Measurements from ENCODE around the gene MARK2. TPM values are rescaled to one million over a fixed set of nuclear protein-coding genes. Genes with fewer than 3 reads are reported as not detected.

The MARK2 gene
- total RNA-seq, 2 experiments from 2014 or later: 23.3 to 24.5 TPM

DNA sequence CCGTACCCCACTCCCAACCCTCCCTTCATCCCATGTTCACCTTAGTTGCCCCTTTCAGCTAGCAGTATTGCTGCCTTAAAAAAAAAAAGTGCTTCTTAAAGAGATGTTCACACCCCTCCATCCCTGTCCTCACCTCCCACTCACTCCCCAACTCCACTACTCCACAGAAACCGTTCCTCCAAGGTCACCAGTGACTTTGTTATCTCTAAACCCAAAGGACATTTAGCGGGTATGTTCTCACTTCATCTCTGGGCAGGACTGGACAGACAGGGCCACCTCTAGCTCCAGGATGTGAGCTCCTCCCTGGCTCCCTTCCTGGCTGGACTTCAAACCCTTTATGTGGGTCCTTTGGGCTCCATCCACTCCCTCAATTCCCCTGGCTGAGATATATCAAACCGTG, 84.4 kb downstream of the MARK2 start:
- H3K27me3 Mint-ChIP-seq: no peaks in the 10 kb centered on the region
- H3K9me3 Mint-ChIP-seq: no peaks in the 10 kb centered on the region

DNA sequence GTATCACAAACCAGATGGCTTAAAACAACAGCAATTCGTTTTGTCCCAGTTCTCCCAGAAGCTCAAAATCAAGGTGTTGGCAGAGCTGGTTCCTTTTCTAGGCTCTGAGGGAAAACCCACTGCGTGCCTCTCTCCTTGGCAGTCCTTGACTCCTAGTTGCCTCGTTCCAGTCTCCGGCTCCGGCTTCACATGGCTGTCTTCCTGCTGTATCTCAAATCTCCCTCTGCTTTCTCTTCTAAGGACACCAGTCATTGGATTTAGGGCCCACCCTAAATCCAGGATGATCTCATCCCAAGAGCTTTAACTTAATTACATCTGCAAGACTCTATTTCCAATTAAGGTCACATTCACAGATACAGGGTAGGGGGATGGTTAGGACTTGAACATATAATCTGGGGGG, 90.7 kb downstream of the MARK2 start:
- ATAC-seq (no peak), DNase-seq (no peak)
- ChIA-PET POLR2A (interaction anchor here (0.7 to 1.0 kb wide), 2 partner anchors 8 to 20 kb away, joined by 3 read pairs; no protein-coding TSS in a partner anchor), CTCF (interaction anchor here (0.9 to 1.7 kb wide), 4 partner anchors 8 to 93 kb away, joined by 3 to 8 read pairs (median 4); partner anchors contain the start of gene RCOR2)
- H3K4me1 Mint-ChIP-seq (ENCODE audit: low read depth): no peaks in the 10 kb centered on the region
- TF ChIP-seq, protein P1, sequence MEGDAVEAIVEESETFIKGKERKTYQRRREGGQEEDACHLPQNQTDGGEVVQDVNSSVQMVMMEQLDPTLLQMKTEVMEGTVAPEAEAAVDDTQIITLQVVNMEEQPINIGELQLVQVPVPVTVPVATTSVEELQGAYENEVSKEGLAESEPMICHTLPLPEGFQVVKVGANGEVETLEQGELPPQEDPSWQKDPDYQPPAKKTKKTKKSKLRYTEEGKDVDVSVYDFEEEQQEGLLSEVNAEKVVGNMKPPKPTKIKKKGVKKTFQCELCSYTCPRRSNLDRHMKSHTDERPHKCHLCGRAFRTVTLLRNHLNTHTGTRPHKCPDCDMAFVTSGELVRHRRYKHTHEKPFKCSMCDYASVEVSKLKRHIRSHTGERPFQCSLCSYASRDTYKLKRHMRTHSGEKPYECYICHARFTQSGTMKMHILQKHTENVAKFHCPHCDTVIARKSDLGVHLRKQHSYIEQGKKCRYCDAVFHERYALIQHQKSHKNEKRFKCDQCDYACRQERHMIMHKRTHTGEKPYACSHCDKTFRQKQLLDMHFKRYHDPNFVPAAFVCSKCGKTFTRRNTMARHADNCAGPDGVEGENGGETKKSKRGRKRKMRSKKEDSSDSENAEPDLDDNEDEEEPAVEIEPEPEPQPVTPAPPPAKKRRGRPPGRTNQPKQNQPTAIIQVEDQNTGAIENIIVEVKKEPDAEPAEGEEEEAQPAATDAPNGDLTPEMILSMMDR (IDR thresholded peaks at IDR 0.05): no peak
- H3K27me3 Mint-ChIP-seq: no peaks in the 10 kb centered on the region
- intact Hi-C loops (cut with micrococcal nuclease): no loop called here
- no peak overlapping the region for H3K27ac Mint-ChIP-seq
- H3K4me3 Mint-ChIP-seq: no peak overlapping the region
- no peaks in the 10 kb centered on the region for H3K36me3 Mint-ChIP-seq (ENCODE audit: low read depth)
- H3K9me3 Mint-ChIP-seq: no peaks in the 10 kb centered on the region

More for the DNA sequence above, 84.4 kb downstream of the MARK2 start:
- ChIA-PET POLR2A (no interaction called here), CTCF (no interaction called here)
- Mint-ChIP-seq H3K27ac (no peak overlapping the region), H3K36me3 (ENCODE audit: low read depth) (no peaks in the 10 kb centered on the region), H3K4me3 (no peak overlapping the region), H3K4me1 (ENCODE audit: low read depth) (peaks cover 7% of the 10 kb centered on the region)
- no peak for ATAC-seq
- TF ChIP-seq, protein P1 (IDR thresholded peaks at IDR 0.05): no peak
- intact Hi-C loops (cut with micrococcal nuclease): loop anchor here (5.0 kb wide), 1 partner anchor 86 kb away; the partner anchor contains the start of gene MARK2
- DNase-seq: no peak

DNA sequence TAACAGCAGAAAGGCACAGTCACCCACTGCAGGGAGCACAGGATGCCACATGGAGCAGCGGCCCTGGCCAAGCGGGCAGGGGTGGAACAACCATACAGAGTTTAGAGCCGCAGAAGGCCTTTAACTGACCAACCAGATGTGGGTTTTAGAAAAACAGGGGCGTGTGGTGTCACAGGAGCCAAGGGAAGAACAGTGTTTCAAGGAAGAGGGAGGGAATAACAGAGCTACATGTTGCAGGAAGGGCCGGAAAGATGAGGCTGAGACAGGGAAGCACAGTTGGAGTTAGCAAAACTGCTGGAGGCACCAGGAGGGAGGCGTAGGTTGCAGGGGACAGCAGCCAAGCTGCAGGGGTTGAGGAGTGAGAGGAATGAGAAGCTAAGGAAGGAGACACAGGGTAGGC, 92.1 kb downstream of the MARK2 start:
- Mint-ChIP-seq H3K4me1 (ENCODE audit: low read depth) (no peaks in the 10 kb centered on the region), H3K36me3 (ENCODE audit: low read depth) (no peaks in the 10 kb centered on the region), H3K27me3 (no peaks in the 10 kb centered on the region), H3K4me3 (no peak overlapping the region), H3K9me3 (no peaks in the 10 kb centered on the region), H3K27ac (no peak overlapping the region)
- CTCF ChIA-PET: interaction anchor here (1.0 to 1.3 kb wide), 4 partner anchors 11 to 94 kb away, joined by 3 to 4 read pairs (median 3); partner anchors contain the start of gene RCOR2
- ATAC-seq: no peak
- POLR2A ChIA-PET: no interaction called here
- DNase-seq: no peak
- TF ChIP-seq, protein P1 (IDR thresholded peaks at IDR 0.05): no peak
- intact Hi-C loops (cut with micrococcal nuclease): no loop called here

DNA sequence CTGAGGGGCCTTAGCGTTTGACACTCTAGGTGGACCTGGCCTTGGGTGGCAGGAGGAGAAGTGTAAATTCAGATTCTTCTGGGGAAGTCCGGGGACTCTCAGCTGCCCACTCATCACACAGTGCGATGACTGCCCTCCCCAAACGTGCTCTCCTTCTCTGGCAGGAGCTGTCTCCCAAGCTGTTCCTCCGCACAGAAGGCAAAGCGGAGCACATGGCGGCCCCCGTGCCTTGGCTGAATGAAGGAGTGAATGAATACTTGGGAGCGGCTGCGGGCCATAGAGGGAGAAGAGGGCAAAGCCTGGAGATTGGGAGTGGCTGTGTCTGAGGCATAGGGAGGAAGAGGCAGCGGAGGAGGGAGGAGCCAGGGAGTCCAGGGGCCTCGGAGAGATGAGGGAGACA, 93.0 kb downstream of the MARK2 start:
- Mint-ChIP-seq H3K9me3 (no peaks in the 10 kb centered on the region), H3K36me3 (ENCODE audit: low read depth) (no peaks in the 10 kb centered on the region), H3K27me3 (no peaks in the 10 kb centered on the region), H3K27ac (no peak overlapping the region), H3K4me3 (no peak overlapping the region), H3K4me1 (ENCODE audit: low read depth) (no peaks in the 10 kb centered on the region)
- CTCF ChIA-PET: interaction anchor here (1.0 to 1.3 kb wide), 3 partner anchors 10 to 94 kb away, joined by 3 to 4 read pairs (median 3); partner anchors contain the start of gene RCOR2
- TF ChIP-seq, protein P1 (IDR thresholded peaks at IDR 0.05): no peak
- POLR2A ChIA-PET: no interaction called here
- intact Hi-C loops (cut with micrococcal nuclease): no loop called here
- DNase-seq (no peak), ATAC-seq (no peak)

DNA sequence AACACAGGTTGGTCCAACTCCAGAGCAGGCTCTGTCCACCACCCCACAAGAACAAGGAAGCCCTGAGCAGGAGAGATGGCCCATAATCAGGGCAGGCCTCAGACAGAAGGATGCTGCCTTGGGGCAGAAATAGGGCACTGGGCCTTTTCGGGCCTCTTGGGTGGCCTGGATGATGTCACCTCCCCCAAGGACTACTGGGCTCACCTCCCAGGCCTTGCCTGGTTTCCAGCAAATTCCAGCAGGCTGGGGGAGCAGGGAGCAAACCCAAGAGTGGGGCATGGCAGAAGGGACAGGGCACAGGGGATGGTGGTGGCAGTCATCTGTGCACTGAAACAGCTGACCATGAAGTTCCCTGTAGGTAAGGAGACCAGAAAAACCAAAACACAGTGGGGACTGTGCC, 94.5 kb downstream of the MARK2 start:
- DNase-seq: no peak
- no peak for ATAC-seq
- Mint-ChIP-seq H3K27me3 (no peaks in the 10 kb centered on the region), H3K9me3 (no peaks in the 10 kb centered on the region), H3K36me3 (ENCODE audit: low read depth) (no peaks in the 10 kb centered on the region), H3K4me3 (no peak overlapping the region), H3K4me1 (ENCODE audit: low read depth) (peaks cover 8% of the 10 kb centered on the region), H3K27ac (no peak overlapping the region)
- intact Hi-C loops (cut with micrococcal nuclease): no loop called here
- POLR2A ChIA-PET: no interaction called here
- CTCF ChIA-PET: interaction anchor here (1.7 kb wide), 1 partner anchor 95 kb away, joined by 7 read pairs; no protein-coding TSS in a partner anchor
- TF ChIP-seq, protein P1 (IDR thresholded peaks at IDR 0.05): no peak
